ENCODE results near the gene GP1BA. TPM values are rescaled to one million over a fixed set of nuclear protein-coding genes. Genes with fewer than 3 reads are reported as not detected.

GP1BA gene
- total RNA-seq, 6 experiments from 2014 or later: 0.13 to 0.20 (median 0.15) TPM; not detected in 3

DNA sequence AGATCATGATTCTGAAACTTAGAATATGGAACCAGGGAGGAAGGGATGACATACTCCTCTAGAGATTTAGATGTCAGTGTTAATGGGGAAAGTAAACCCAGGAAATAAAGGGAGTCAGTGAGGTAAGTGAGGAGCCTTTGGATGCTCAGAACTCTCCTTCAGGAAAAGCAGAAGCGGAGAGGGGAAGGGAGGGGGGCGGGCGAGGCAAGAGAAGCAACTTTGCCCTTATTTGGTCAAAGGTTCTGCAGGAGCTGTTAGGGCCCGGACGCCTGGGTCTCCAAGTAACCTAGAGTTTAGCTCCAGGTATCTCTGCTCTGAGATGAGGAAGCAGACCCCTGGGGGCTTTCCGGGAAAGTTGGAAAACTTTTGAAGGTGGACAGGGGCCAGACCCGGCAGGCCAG lies 14.9 kb downstream of the GP1BA start:
- peaks cover 0 to 37% (median 7%) of the 10 kb centered on the region in 4 donors for H3K36me3 ChIP-seq
- DNase-seq (no peak), ATAC-seq (no peak)
- no peak for TF ChIP-seq CTCF (IDR thresholded peaks at IDR 0.05)
- TF ChIP-seq POLR2A (IDR thresholded peaks at IDR 0.05): no peak
- no peaks in the 10 kb centered on the region for H3K27me3 ChIP-seq
- H3K9me3 ChIP-seq: no peaks in the 10 kb centered on the region
- H3K27ac ChIP-seq: peak overlapping the region; percentile 81 to 98 (median 97)
- 0% methylated on average over 5 of the region's 7 CpGs for WGBS (ENCODE audit: insufficient coverage, low coverage, low lambda C conversion rate, missing lambda C conversion rate)
- peak overlapping the region; percentile 86 to 100 (median 91) for H3K4me3 ChIP-seq
- intact Hi-C loops (cut with DNase I): no loop called here
- peaks cover 0 to 35% (median 5%) of the 10 kb centered on the region in 4 donors for H3K4me1 ChIP-seq

DNA sequence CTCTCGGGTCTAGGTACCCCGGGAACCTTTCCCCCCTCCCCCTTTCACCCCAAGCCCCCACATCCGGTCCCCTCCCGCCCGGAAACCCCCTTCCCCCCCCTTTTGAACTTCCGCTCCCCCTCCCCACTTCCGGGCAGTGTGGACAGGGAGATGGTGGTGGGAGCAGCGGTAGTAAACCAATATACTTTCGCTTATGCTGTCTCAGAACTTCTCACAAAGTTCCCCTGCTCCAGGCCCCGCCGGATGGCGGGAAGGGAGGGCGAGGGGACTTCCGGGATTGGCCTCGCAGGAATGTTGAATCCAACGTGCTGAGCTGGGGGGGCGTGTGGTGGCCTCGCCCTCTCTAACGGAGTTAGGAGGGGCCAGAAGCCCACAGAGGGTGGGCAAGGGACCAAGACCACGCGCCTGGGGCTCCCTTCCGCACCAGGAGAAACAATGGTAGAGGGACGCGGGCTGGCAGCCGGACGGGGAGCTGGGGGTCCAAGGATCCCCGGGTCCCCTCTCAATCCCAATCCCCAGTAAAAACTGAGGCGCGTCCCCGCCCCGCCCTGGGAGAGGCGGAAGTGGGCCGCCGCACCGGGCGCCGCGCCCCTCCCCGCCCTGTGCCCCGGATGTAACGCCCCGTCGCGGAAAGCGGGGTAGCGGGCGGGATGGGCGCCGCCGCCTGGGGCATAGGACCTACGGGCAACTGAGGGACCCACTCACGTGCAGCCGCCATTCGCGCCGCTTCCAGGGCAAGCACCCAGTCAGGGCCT lies 15.5 kb downstream of the GP1BA start:
- H3K4me1 ChIP-seq: peaks cover 0 to 35% (median 5%) of the 10 kb centered on the region in 4 donors
- H3K4me3 ChIP-seq: peak overlapping the region; percentile 86 to 100 (median 91)
- DNase-seq (peak; percentile 70 to 79 (median 78)), ATAC-seq (peak; percentile 16 to 33 (median 25))
- peaks cover 0 to 34% (median 7%) of the 10 kb centered on the region in 4 donors for H3K36me3 ChIP-seq
- no peaks in the 10 kb centered on the region for H3K27me3 ChIP-seq
- peak overlapping the region; percentile 81 to 98 (median 97) for H3K27ac ChIP-seq
- TF ChIP-seq CTCF (IDR thresholded peaks at IDR 0.05): no peak
- no peak for TF ChIP-seq POLR2A (IDR thresholded peaks at IDR 0.05)
- H3K9me3 ChIP-seq: no peaks in the 10 kb centered on the region
- under 1% methylated on average over 11 of the region's 56 CpGs for WGBS (ENCODE audit: insufficient coverage, low coverage, low lambda C conversion rate, missing lambda C conversion rate)
- intact Hi-C loops (cut with DNase I): no loop called here

DNA sequence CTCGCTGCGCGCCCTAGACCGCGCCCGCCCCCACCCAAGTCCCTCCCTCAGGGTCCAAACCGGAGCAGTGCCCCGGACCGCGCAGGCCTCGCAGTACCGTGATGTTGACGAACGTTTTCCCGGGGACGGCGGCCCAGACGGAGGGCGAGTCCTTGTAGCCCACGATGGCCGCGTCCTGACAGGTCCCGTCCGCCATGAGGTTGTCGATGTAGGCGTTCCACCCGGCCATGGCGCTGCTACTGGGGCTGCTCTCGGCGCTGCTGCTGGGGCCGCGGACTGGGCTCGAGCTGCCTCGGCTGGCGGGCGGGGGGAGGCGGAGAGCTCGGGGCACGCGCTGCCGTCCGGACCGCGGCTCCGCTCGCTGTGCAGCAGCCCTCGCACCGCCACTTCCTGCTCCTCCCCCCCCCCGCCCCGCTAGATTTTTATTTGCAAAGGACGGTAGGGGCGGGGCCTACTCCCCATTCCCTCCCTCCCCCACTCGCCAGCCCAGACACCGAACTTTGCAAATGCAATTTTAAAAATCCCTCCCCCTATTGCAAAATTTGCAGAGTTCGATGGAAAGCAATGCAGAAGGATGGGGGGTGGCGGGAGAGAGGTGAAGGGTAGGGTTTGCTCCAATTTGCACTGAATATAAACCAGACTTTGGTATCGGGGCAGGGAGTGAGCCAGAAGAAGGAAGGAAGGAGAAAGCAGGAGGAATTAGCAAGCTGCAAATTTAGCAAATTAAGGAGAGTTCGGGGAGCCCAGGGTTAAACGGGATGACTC lies 16.3 kb downstream of the GP1BA start, which contains the start of gene PFN1:
PFN1 (minus strand) TSS at position 365 of the 765 bp plus-strand sequence; CDS start at position 229, 136 bp downstream.
- WGBS (ENCODE audit: insufficient coverage, low coverage, low lambda C conversion rate, missing lambda C conversion rate): 0% methylated on average over 9 of the region's 59 CpGs
- intact Hi-C loops (cut with DNase I): no loop called here
- Histone ChIP-seq H3K4me3 (peak within 1 kb of the TSS; percentile 86 to 100 (median 91)), H3K4me1 (peaks cover 0 to 35% (median 5%) of the 10 kb centered on the region in 4 donors), H3K27ac (peak within 1 kb of the TSS; percentile 97 to 98 (median 97)), H3K36me3 (peaks cover 0 to 26% (median 6%) of the 10 kb centered on the region in 4 donors), H3K9me3 (no peaks in the 10 kb centered on the region), H3K27me3 (no peaks in the 10 kb centered on the region)
- ATAC-seq: peak; percentile 57 to 74 (median 69)
- peak; percentile 97 for TF ChIP-seq POLR2A (IDR thresholded peaks at IDR 0.05)
- no peak for TF ChIP-seq CTCF (IDR thresholded peaks at IDR 0.05)
- DNase-seq: peak; percentile 91 to 95 (median 94)

- TF ChIP-seq POLR2A (IDR thresholded peaks at IDR 0.05) (peak; percentile 71), CTCF (IDR thresholded peaks at IDR 0.05) (no peak)
- peak; percentile 89 to 94 (median 91) for DNase-seq
- Histone ChIP-seq H3K27ac (peak overlapping the region; percentile 97 to 98 (median 97)), H3K9me3 (no peaks in the 10 kb centered on the region), H3K36me3 (peaks cover 0 to 22% (median 4%) of the 10 kb centered on the region in 4 donors), H3K4me3 (peak overlapping the region; percentile 86 to 100 (median 91)), H3K4me1 (peaks cover 0 to 31% (median 5%) of the 10 kb centered on the region in 4 donors), H3K27me3 (no peaks in the 10 kb centered on the region)
- 0% methylated on average over 4 of the region's 40 CpGs for WGBS (ENCODE audit: insufficient coverage, low coverage, low lambda C conversion rate, missing lambda C conversion rate)
- ATAC-seq: peak; percentile 54 to 77 (median 67)
- intact Hi-C loops (cut with DNase I): no loop called here
These were observed 16.8 kb downstream of the GP1BA start for GRCh38 chr17:4948931-4949320.
